Nephron progenitor cell (in vitro differentiated cells): ENCODE measurements around the gene HID1.

Source experiments
- DNase-seq: peaks from one replicate; pipeline ENCODE4 v3.0.0; 2021
- H3K27ac Mint-ChIP-seq: 2 replicates; pipeline ENCODE4 v1.8.0; 2021; ENCODE audit warnings: mild to moderate bottlenecking, moderate library complexity, mixed read lengths
- H3K27me3 Mint-ChIP-seq: 2 replicates; pipeline ENCODE4 v1.8.0; 2021; ENCODE audit warnings: mild to moderate bottlenecking, low read depth, mixed read lengths; ENCODE audit not compliant: poor library complexity
- H3K36me3 Mint-ChIP-seq: 2 replicates; pipeline ENCODE4 v1.8.0; 2021; ENCODE audit warnings: low read depth, mixed read lengths
- H3K4me1 Mint-ChIP-seq: 2 replicates; pipeline ENCODE4 v1.8.0; 2021; ENCODE audit warnings: mixed read lengths
- H3K4me3 Mint-ChIP-seq: 2 replicates; pipeline ENCODE4 v1.8.0; 2021; ENCODE audit warnings: mild to moderate bottlenecking, moderate library complexity, mixed read lengths
- H3K9me3 Mint-ChIP-seq: 2 replicates; pipeline ENCODE4 v1.8.0; 2021; ENCODE audit warnings: mild to moderate bottlenecking, moderate library complexity, mixed read lengths
- TF ChIP-seq, protein P1 (sequence below): fragments of 200-600 bp; sonication (generic); IDR thresholded peaks from 2 replicates; pipeline ENCODE4 v1.5.0; 2021; ENCODE audit warnings: antibody characterized with exemption

HID1 gene

GRCh38 chr17:75012346-75013091, 40.0 kb upstream of the HID1 start, which contains the start of gene MRPL58:
Gene MRPL58 (plus strand): TSS chr17:75012670. CDS start chr17:75012687, 17 bp downstream.
- peaks cover 10% of the 10 kb centered on the region for H3K27me3 Mint-ChIP-seq
- peak within 1 kb of the TSS; percentile 93 for H3K4me3 Mint-ChIP-seq
- TF ChIP-seq, protein P1, sequence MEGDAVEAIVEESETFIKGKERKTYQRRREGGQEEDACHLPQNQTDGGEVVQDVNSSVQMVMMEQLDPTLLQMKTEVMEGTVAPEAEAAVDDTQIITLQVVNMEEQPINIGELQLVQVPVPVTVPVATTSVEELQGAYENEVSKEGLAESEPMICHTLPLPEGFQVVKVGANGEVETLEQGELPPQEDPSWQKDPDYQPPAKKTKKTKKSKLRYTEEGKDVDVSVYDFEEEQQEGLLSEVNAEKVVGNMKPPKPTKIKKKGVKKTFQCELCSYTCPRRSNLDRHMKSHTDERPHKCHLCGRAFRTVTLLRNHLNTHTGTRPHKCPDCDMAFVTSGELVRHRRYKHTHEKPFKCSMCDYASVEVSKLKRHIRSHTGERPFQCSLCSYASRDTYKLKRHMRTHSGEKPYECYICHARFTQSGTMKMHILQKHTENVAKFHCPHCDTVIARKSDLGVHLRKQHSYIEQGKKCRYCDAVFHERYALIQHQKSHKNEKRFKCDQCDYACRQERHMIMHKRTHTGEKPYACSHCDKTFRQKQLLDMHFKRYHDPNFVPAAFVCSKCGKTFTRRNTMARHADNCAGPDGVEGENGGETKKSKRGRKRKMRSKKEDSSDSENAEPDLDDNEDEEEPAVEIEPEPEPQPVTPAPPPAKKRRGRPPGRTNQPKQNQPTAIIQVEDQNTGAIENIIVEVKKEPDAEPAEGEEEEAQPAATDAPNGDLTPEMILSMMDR, result peak; percentile 38
- peak; percentile 88 for DNase-seq
- H3K27ac Mint-ChIP-seq, result peak within 1 kb of the TSS; percentile 97
- H3K9me3 Mint-ChIP-seq, result no peaks in the 10 kb centered on the region
- peaks cover 26% of the 10 kb centered on the region for H3K36me3 Mint-ChIP-seq
- H3K4me1 Mint-ChIP-seq, result peaks cover 32% of the 10 kb centered on the region

GRCh38 chr17:75012096-75012345, 39.5 kb upstream of the HID1 start:
- TF ChIP-seq, protein P1, result no peak
- Mint-ChIP-seq H3K27ac (peak overlapping the region; percentile 97), H3K9me3 (no peaks in the 10 kb centered on the region)

GRCh38 chr17:75011401-75012095, 39.0 kb upstream of the HID1 start:
- DNase-seq, result no peak
- Mint-ChIP-seq H3K9me3 (no peaks in the 10 kb centered on the region), H3K27ac (no peak overlapping the region), H3K36me3 (peaks cover 22% of the 10 kb centered on the region), H3K4me1 (peaks cover 32% of the 10 kb centered on the region), H3K4me3 (peak overlapping the region; percentile 93), H3K27me3 (peaks cover 10% of the 10 kb centered on the region)
- TF ChIP-seq, protein P1, result no peak

More at GRCh38 chr17:75012096-75012345, 39.5 kb upstream of the HID1 start:
- no peak for DNase-seq
- Mint-ChIP-seq H3K27me3 (peaks cover 10% of the 10 kb centered on the region), H3K36me3 (peaks cover 26% of the 10 kb centered on the region), H3K4me1 (peaks cover 32% of the 10 kb centered on the region), H3K4me3 (peak overlapping the region; percentile 93)

GRCh38 chr17:75010683-75011400, 38.3 kb upstream of the HID1 start:
- Mint-ChIP-seq H3K9me3 (no peaks in the 10 kb centered on the region), H3K4me1 (peaks cover 32% of the 10 kb centered on the region), H3K27me3 (peaks cover 10% of the 10 kb centered on the region), H3K4me3 (peak overlapping the region; percentile 93), H3K36me3 (peaks cover 17% of the 10 kb centered on the region), H3K27ac (no peak overlapping the region)
- DNase-seq, result no peak
- TF ChIP-seq, protein P1, result no peak

- TF ChIP-seq, protein P1, result no peak
- peaks cover 10% of the 10 kb centered on the region for H3K27me3 Mint-ChIP-seq
- DNase-seq, result no peak
- H3K4me1 Mint-ChIP-seq, result peaks cover 27% of the 10 kb centered on the region
- H3K4me3 Mint-ChIP-seq, result no peak overlapping the region
- H3K36me3 Mint-ChIP-seq, result peaks cover 6% of the 10 kb centered on the region
- no peaks in the 10 kb centered on the region for H3K9me3 Mint-ChIP-seq
- H3K27ac Mint-ChIP-seq, result no peak overlapping the region
These were observed 36.7 kb upstream of the HID1 start for GRCh38 chr17:75009139-75009724.
